Measurements from ENCODE around the gene GHRL. TPM values are rescaled to one million over a fixed set of nuclear protein-coding genes. Genes with fewer than 3 reads are reported as not detected.

Gene GHRL
- total RNA-seq, 2 donors from 2014 or later = 3.6 to 4.2 TPM

DNA sequence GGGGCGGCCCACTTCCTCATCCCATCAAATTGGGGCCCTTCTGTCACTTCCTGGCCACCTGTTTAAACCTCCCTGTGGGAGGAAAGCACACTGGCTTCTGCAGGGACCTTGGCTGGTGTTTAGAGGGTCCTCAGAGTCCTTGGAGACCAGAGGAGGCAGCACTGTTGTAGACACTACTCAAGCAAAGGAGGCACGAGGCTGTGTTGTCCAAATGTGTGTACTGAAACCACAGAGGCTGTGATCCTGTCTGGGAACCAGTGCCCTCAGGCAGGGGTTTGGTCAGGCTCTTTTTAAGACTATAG is 40.6 kb upstream of the GHRL start:
- H3K27ac ChIP-seq = no peak overlapping the region
- DNase-seq = no peak
- H3K27me3 ChIP-seq = peaks cover 0 to under 1% of the 10 kb centered on the region in 2 donors
- no peaks in the 10 kb centered on the region for H3K4me1 ChIP-seq
- no peak overlapping the region for H3K4me3 ChIP-seq
- TF ChIP-seq CTCF (IDR thresholded peaks at IDR 0.05) (no peak), POLR2A (IDR thresholded peaks at IDR 0.05) (no peak)
- H3K9me3 ChIP-seq = no peaks in the 10 kb centered on the region
- intact Hi-C loops (cut with DNase I) = no loop called here
- H3K36me3 ChIP-seq (replicated peaks in 1 of 2; ENCODE audit: insufficient read depth in 1 of 2, low read depth in 2 of 2) = no peaks in the 10 kb centered on the region
- no peak for ATAC-seq
- 40% methylated on average over 2 of the region's 2 CpGs; no CpG with 5 or more reads in 1 of the 2 donors for WGBS, 2 donors

- DNase-seq (no peak), ATAC-seq (no peak)
- Histone ChIP-seq H3K27me3 (peaks cover 0 to 4% of the 10 kb centered on the region in 2 donors), H3K4me1 (no peaks in the 10 kb centered on the region), H3K9me3 (no peaks in the 10 kb centered on the region), H3K27ac (no peak overlapping the region), H3K4me3 (no peak overlapping the region), H3K36me3 (replicated peaks in 1 of 2; ENCODE audit: insufficient read depth in 1 of 2, low read depth in 2 of 2) (no peaks in the 10 kb centered on the region)
- intact Hi-C loops (cut with DNase I) = no loop called here
- WGBS, 2 donors = 74 to 77% methylated on average over 18 to 20 of the region's 20 CpGs
- TF ChIP-seq CTCF (IDR thresholded peaks at IDR 0.05) = no peak
- no peak for TF ChIP-seq POLR2A (IDR thresholded peaks at IDR 0.05)
Observed at GRCh38 chr3:10332481-10333348, 40.0 kb upstream of the GHRL start.

DNA sequence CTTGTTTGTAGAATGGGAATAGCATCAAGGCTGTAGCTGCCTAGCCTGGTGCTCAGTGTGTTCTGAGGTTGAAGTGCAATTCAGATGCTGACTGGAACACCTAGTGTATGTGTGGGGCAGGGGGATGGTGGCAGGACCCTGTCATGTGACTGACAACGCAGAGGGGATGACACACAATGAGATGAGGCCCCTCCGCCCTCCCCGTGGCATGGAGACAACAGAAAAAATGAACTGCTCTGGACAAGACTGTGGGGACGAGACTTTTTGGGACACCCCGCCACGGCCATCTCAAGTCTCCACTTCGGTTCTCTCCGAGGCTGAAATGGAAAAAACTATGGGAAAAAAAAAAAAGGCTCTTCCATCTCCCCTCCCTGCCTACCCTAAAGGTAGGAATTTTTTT is 38.6 kb upstream of the GHRL start:
- no peaks in the 10 kb centered on the region for H3K9me3 ChIP-seq
- H3K4me1 ChIP-seq = no peaks in the 10 kb centered on the region
- DNase-seq (no peak), ATAC-seq (no peak)
- H3K4me3 ChIP-seq = no peak overlapping the region
- TF ChIP-seq POLR2A (IDR thresholded peaks at IDR 0.05) (no peak), CTCF (IDR thresholded peaks at IDR 0.05) (no peak)
- no peak overlapping the region for H3K27ac ChIP-seq
- 63 to 67% methylated on average over 8 of the region's 8 CpGs for WGBS, 2 donors
- intact Hi-C loops (cut with DNase I) = no loop called here
- H3K27me3 ChIP-seq = peaks cover 0 to 4% of the 10 kb centered on the region in 2 donors
- no peaks in the 10 kb centered on the region for H3K36me3 ChIP-seq (replicated peaks in 1 of 2; ENCODE audit: insufficient read depth in 1 of 2, low read depth in 2 of 2)

GRCh38 chr3:10330319-10330718 is 37.6 kb upstream of the GHRL start:
- Histone ChIP-seq H3K27me3 (peaks cover 0 to 4% of the 10 kb centered on the region in 2 donors), H3K4me1 (no peaks in the 10 kb centered on the region), H3K4me3 (no peak overlapping the region), H3K36me3 (replicated peaks in 1 of 2; ENCODE audit: insufficient read depth in 1 of 2, low read depth in 2 of 2) (no peaks in the 10 kb centered on the region), H3K9me3 (no peaks in the 10 kb centered on the region), H3K27ac (no peak overlapping the region)
- no peak for DNase-seq
- TF ChIP-seq POLR2A (IDR thresholded peaks at IDR 0.05) = no peak
- 53 to 58% methylated on average over 11 to 12 of the region's 12 CpGs for WGBS, 2 donors
- ATAC-seq = no peak
- intact Hi-C loops (cut with DNase I) = no loop called here

DNA sequence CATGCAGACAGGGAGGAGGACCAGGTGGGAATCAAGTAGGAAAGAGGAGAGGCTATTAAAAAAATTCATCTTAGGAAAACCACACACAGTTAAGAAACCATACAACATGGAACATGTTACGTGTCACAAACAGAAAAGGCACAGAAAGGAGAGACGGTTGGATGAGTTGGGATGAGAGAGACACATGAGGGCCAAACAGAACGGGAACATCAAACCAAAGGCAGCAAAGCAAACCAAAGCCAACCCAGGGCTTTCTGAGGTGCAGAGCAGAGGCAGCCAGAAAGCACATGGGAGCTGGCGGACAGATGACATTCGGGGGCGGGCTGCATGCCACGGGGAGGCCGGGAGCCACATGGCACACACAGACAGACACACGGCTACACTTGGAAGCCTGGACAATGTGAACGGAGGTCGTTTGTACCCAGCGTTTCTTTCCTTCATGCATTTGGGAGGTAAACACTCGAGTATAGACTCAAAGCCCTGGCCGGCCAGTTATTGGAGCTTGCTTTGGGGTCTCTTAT is 36.8 kb upstream of the GHRL start:
- Histone ChIP-seq H3K4me3 (no peak overlapping the region), H3K9me3 (no peaks in the 10 kb centered on the region), H3K4me1 (no peaks in the 10 kb centered on the region), H3K27ac (no peak overlapping the region), H3K36me3 (replicated peaks in 1 of 2; ENCODE audit: insufficient read depth in 1 of 2, low read depth in 2 of 2) (no peaks in the 10 kb centered on the region), H3K27me3 (peaks cover 0 to 4% of the 10 kb centered on the region in 2 donors)
- DNase-seq (no peak), ATAC-seq (no peak)
- 48 to 64% methylated on average over 12 to 14 of the region's 14 CpGs for WGBS, 2 donors
- TF ChIP-seq CTCF (IDR thresholded peaks at IDR 0.05) (no peak), POLR2A (IDR thresholded peaks at IDR 0.05) (no peak)
- intact Hi-C loops (cut with DNase I) = no loop called here

Data from body of pancreas (tissue), 4 donors.